ENCODE results near the gene PPP2R5B.

PPP2R5B gene

DNA sequence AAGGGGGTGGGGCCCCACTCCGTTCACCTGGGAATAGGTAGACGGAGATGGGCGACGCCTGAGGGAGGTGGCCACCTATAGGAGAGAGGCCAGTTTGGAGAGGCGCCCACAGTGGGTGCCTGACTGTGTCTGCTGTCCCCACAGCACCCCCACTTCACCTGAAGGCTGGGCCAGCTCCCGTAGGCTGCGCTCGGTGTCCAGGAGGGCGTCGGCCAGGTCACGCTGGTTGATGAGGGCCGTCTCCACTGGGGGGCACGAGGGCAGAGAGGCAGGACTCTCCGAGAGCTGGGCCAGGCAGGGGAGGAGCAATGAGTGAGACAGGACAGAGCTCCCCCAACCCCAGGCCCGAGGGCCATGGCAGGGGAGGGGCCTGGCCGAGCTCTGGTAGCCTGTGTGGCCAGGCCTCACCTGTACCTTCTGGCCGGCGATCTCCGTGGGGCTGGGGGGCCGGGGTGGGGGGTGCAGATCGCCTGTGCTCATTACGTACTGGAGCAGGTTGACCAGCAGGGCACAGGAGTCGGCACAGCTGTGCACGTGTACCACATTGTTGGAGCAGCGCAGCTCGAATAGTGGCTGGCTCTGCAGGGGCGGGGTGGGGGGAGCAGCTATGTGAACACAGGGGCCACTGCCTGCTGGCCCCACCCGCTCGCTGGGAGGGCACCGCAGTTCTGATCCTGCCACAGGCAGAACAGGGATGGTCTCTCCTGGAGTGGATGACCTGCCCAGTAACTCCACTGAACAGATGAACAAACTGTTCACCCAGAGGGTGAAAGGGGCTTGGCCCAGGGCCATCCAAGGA is 22.2 kb upstream of the PPP2R5B start:
- DNase-seq (ENCODE audit: extremely low read depth, low read depth) = no peak
- TF ChIP-seq, protein P1, sequence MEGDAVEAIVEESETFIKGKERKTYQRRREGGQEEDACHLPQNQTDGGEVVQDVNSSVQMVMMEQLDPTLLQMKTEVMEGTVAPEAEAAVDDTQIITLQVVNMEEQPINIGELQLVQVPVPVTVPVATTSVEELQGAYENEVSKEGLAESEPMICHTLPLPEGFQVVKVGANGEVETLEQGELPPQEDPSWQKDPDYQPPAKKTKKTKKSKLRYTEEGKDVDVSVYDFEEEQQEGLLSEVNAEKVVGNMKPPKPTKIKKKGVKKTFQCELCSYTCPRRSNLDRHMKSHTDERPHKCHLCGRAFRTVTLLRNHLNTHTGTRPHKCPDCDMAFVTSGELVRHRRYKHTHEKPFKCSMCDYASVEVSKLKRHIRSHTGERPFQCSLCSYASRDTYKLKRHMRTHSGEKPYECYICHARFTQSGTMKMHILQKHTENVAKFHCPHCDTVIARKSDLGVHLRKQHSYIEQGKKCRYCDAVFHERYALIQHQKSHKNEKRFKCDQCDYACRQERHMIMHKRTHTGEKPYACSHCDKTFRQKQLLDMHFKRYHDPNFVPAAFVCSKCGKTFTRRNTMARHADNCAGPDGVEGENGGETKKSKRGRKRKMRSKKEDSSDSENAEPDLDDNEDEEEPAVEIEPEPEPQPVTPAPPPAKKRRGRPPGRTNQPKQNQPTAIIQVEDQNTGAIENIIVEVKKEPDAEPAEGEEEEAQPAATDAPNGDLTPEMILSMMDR (IDR thresholded peaks at IDR 0.05; ENCODE audit: low read depth, low read length) = no peak

DNA sequence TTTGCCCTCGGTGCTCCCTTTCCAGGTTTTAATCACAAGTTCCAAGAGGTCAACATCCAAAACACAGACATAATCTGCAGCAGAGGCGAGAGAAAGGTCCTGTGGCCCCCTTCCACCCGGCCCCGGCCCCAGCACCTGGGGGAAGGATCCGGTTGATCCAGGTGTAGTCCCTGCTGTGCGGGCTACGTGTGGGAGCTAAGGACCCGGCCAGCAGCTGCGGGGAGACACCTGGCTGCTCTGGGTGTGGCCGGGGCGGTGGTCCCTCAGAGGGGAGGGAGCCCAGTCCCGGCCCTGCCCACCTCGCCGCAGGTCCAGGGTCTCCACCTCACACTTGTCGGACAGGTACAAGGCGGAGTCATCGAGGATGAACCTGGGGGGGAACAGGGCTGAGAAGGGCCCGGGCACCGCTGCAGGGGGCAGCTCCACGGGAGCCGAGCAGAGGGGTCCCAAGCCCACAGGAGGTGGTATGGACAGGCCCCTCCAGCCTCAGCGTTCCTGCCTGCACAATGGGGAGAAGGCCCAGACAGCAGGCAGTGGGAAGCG is 21.1 kb upstream of the PPP2R5B start:
- TF ChIP-seq, protein P1 (IDR thresholded peaks at IDR 0.05; ENCODE audit: low read depth, low read length) = no peak
- DNase-seq (ENCODE audit: extremely low read depth, low read depth) = no peak

DNA sequence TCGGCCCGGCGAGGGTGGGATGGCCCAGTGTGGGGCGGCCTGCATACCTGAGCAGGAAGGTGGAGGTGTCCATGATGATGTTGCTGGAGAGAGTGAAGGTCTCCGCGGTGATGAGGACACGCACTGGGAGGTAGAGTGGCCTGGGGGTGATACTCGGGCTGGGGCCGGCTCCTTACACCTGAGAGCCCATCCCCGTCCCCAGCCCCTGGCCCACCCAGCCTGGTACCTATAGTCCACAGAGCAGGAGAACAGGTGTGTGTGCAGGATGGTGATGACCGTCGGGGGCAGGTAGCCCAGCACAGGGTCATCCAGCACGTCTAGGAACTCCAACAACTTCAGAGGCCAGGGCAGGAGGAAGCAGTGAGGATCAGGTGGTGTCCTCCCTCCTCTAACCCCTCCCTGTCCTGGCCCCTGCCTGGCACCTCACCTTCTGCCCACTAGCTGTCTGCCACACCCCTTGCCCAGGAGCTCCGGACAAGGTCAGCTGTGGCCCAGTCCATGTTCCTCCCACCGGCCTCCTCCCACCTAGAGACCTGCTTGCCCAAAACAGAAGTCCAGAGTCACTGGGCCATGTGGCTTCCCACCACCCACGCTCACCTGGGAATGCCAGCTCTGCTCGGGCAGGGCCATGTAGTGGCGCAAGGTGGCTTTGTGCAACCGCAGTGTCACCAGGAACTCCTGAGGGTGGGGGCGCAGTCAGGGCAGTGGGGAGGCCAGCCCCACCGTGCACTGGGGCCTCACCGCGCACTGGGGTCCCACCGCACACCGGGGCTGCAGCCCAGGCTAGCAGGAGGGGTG is 18.8 kb upstream of the PPP2R5B start:
- TF ChIP-seq, protein P1 (IDR thresholded peaks at IDR 0.05; ENCODE audit: low read depth, low read length) = no peak
- DNase-seq (ENCODE audit: extremely low read depth, low read depth) = no peak

DNA sequence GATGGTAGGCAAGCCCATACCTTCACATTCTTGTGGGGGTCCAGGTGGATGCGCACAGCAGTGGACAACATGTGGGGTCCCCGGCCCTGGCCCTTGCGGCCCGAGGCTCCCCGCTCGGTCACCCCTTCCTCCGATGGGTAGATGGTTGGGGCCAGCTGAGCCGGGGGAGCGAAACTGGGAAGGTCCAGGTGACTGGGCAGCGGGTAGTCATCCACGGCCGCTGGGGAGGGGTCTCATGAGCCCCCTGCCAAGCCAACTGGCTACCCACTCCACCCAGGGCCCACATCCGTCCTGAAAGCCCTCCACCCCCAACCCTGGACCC is 18.2 kb upstream of the PPP2R5B start:
- TF ChIP-seq, protein P1 (IDR thresholded peaks at IDR 0.05; ENCODE audit: low read depth, low read length) = no peak
- no peak for DNase-seq (ENCODE audit: extremely low read depth, low read depth)

DNA sequence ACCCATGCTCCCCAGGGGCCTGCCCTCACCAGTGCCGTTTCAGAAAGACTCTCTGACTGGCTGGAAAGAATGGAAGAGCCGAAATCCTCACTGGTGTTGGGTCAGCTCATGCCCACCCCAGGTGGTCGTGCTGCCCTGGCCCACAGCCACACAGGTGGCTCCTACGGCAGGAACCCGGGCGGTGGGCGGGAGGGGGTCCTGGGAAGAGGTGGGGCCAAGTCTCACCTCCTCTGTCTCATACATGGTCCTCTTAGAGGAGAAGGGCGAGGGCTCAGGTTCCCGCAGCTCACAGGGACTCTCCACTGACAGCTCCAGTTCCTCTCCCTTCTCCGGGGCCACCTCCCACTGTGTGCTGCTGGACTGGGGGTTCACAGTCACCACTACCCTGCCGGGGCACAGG is 15.7 kb upstream of the PPP2R5B start:
- TF ChIP-seq, protein P1 (IDR thresholded peaks at IDR 0.05; ENCODE audit: low read depth, low read length) = no peak
- DNase-seq (ENCODE audit: extremely low read depth, low read depth) = no peak

DNA sequence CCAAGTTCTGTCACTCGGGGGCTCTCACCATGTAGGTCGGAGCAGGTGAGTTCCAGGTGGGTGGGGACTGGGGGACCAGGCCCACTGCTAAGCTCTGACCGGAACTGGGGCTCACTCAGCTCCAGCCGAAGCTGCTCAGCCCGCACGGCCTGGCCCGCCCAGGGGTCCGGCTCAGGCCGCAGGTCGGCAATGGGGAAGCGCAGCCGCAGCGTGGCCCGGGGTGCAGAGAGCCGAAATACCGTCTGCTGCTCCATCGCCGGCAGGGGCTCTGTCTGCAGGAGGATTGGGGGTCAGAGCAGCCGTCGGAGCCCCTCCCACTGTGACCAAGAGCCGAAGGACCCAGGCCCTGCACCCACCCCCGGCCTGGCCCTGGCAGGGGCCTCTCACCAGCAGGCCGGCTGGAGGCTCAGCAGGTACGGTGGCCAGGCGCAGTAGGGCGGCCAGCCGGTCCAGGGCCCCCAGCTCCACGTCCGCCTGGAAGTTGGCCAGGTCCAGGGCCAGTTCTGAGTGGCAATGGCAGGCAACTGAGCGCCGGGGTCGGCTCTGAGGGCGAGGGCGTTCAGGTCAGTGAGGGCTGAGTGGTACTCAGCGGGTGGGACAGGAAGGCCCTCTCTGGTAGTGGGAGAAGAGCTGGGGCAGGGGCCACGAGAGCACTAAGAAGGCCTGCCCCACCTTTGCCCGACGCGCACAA is 14.7 kb upstream of the PPP2R5B start:
- DNase-seq (ENCODE audit: extremely low read depth, low read depth) = no peak
- TF ChIP-seq, protein P1 (IDR thresholded peaks at IDR 0.05; ENCODE audit: low read depth, low read length) = no peak

Data from AG09319 (cell line).